GM12878 (cell line): Measurements from ENCODE around the gene PLAAT5. TPM values are rescaled to one million over a fixed set of nuclear protein-coding genes. Genes with fewer than 3 reads are reported as not detected.
"Not testable (repeated sequence)": the region's sequence is repeated elsewhere in the genome, so short reads cannot be mapped to it uniquely, and the experiment has no call there.

Source experiments
- ATAC-seq: fragments of 200-7000 bp; cut with Tn5 transposase; 3 replicates; pipeline ENCODE4 v1.9.1; 2020; ENCODE audit warnings: mild to moderate bottlenecking, moderate library complexity
- BruUV-seq: library from RNA; stranded (reverse); fragments of 400-500 nt; replicated peaks from 2 replicates; lab custom pipeline; 2021; lab: Mats Ljungman, UMichigan
- CTCF ChIA-PET: fragments of 300-600 bp; sonication (Branson Sonifier 250); formaldehyde crosslinking; extraction: SDS; loops from one replicate; lab custom pipeline; 2021; ENCODE audit warnings: inconsistent platforms; lab: Yijun Ruan, JAX
- POLR2A ChIA-PET: fragments of 350-600 bp; formaldehyde crosslinking; extraction: SDS; loops from one replicate; lab custom pipeline; 2021; ENCODE audit warnings: inconsistent platforms; lab: Charles Lee
- RAD21 ChIA-PET: fragments of 300-600 bp; sonication (Branson Sonifier 250); formaldehyde crosslinking; loops from one replicate; lab custom pipeline; 2023; ENCODE audit warnings: antibody characterized with exemption; ENCODE audit not compliant: unreplicated experiment; lab: Charles Lee
- SMC1A ChIA-PET: fragments of 300-600 bp; sonication (Branson Sonifier 250); formaldehyde crosslinking; loops from one replicate; lab custom pipeline; 2023; ENCODE audit not compliant: unreplicated experiment, uncharacterized antibody; lab: Charles Lee
- DNase-seq: peaks from one replicate; pipeline ENCODE4 v3.0.0-alpha.2; 2011; ENCODE audit warnings: low read depth, low spot score
- FAIRE-seq: peaks from 3 replicates; lab custom pipeline; 2011; peaks lifted over from hg19 to GRCh38; lab: Jason Lieb, UNC
- H2AFZ ChIP-seq: 2 replicates; pipeline ENCODE4 v1.6.0; 2011; ENCODE audit warnings: low read depth, low read length, control low read depth; ENCODE audit not compliant: control insufficient read depth
- H3K27ac ChIP-seq: 2 replicates; pipeline ENCODE4 v1.5.1; 2011; ENCODE audit warnings: control low read depth; ENCODE audit not compliant: control insufficient read depth, insufficient read depth
- H3K27me3 ChIP-seq, 2 experiments: replicated peaks in 1 of 2; 2 replicates each; pipeline versions ENCODE4 v1.6.0 to v1.6.1; 2011; ENCODE audit warnings: low read length in 1 of 2; ENCODE audit not compliant: control insufficient read depth in 2 of 2, insufficient read depth in 2 of 2
- H3K36me3 ChIP-seq, 2 experiments: 2 replicates each; pipeline ENCODE4 v1.5.1; 2011; ENCODE audit warnings: low read length in 1 of 2; ENCODE audit not compliant: control insufficient read depth in 2 of 2, insufficient read depth in 2 of 2
- H3K4me1 ChIP-seq: 2 replicates; pipeline ENCODE4 v1.6.1; 2011; ENCODE audit warnings: mild to moderate bottlenecking, low read length, moderate library complexity, mixed read lengths; ENCODE audit not compliant: control insufficient read depth, insufficient read depth
- H3K4me2 ChIP-seq: 2 replicates; pipeline ENCODE4 v1.6.0; 2011; ENCODE audit warnings: control low read depth; ENCODE audit not compliant: control insufficient read depth, insufficient read depth
- H3K4me3 ChIP-seq: fragments of 200-600 bp; sonication (generic); 2 replicates; pipeline ENCODE4 v1.5.1; 2016
- H3K79me2 ChIP-seq: 2 replicates; pipeline ENCODE4 v1.6.0; 2011; ENCODE audit warnings: low read length; ENCODE audit not compliant: control insufficient read depth, insufficient read depth
- H3K9ac ChIP-seq: 2 replicates; pipeline ENCODE4 v1.8.0; 2011; ENCODE audit warnings: low read length, control low read depth, mixed read lengths; ENCODE audit not compliant: control insufficient read depth, insufficient read depth
- H3K9me3 ChIP-seq: replicated peaks from 3 replicates; pipeline ENCODE4 v1.5.1; 2011; ENCODE audit warnings: mild to moderate bottlenecking, low read length; ENCODE audit not compliant: control insufficient read depth, insufficient read depth
- H4K20me1 ChIP-seq: 2 replicates; pipeline ENCODE4 v1.6.0; 2011; ENCODE audit not compliant: control insufficient read depth, insufficient read depth
- EP300 ChIP-seq, 2 experiments: fragments of 150-350 bp in 1 of 2; IDR thresholded peaks; 2 replicates each; pipeline ENCODE4 v1.6.1; 2011 to 2012; ENCODE audit warnings: low read depth in 2 of 2, low read length in 2 of 2, borderline replicate concordance in 1 of 2, improper control_type of control experiment in 1 of 2, inconsistent platforms in 1 of 2; ENCODE audit not compliant: control insufficient read depth in 1 of 2
- ESRRA ChIP-seq: IDR thresholded peaks from 2 replicates; pipeline ENCODE4 v1.6.1; 2012; ENCODE audit warnings: mild to moderate bottlenecking, low read length, improper control_type of control experiment
- IKZF2 ChIP-seq, 2 experiments: fragments of 450-650 bp; IDR thresholded peaks; 2 replicates each; pipeline ENCODE4 v1.6.1; 2017; ENCODE audit warnings: mild to moderate bottlenecking in 2 of 2, moderate library complexity in 2 of 2
- NR2F1 ChIP-seq: fragments of 450-650 bp; conservative IDR thresholded peaks from 2 replicates; pipeline ENCODE4 v1.6.1; 2017; ENCODE audit warnings: mild to moderate bottlenecking
- PKNOX1 ChIP-seq: fragments of 450-650 bp; IDR thresholded peaks from 2 replicates; pipeline ENCODE4 v1.6.1; 2016; ENCODE audit warnings: mild to moderate bottlenecking
- POU2F2 ChIP-seq: IDR thresholded peaks from 3 replicates; pipeline ENCODE4 v1.6.1; 2011; ENCODE audit warnings: low read depth, mild to moderate bottlenecking, low read length, borderline replicate concordance
- RUNX3 ChIP-seq: IDR thresholded peaks from 2 replicates; pipeline ENCODE4 v1.6.1; 2012; ENCODE audit warnings: low read length, inconsistent platforms
- YY1 ChIP-seq: IDR thresholded peaks from 2 replicates; pipeline ENCODE4 v1.6.1; 2011; ENCODE audit warnings: low read depth, mild to moderate bottlenecking, low read length
- WGBS: methylation state at CpG from one replicate; pipeline ENCODE4 v1.1.6; 2016; ENCODE audit warnings: low lambda C conversion rate; ENCODE audit not compliant: insufficient replicate concordance, insufficient coverage; ENCODE audit errors: missing lambda C conversion rate; 5-methylcytosine and 5-hydroxymethylcytosine counted together
- in situ Hi-C: fragments of 300-500 bp; cut with MboI; formaldehyde crosslinking; loops from 9 replicates; pipeline ENCODE4 v1.14.3; 2018; ENCODE audit warnings: mixed read lengths
- intact Hi-C: fragments of 100-400 bp; cut with micrococcal nuclease; formaldehyde crosslinking; loops from one replicate; pipeline ENCODE4 v1.14.2; 2022; ENCODE audit not compliant: unreplicated experiment
- polyA plus RNA-seq, 11 experiments: library from polyadenylated mRNA; depleted of rRNA in 4 of 11; unstranded in 6 of 11; stranded (reverse) in 5 of 11; fragments of >200 nt; fragmentation: Nextera tagmentation in 4 of 11; fragmentation: Illumina TruSeq in 1 of 11; extraction: Ambion mirVana in 4 of 11; extraction: Trizol in 1 of 11; gene quantifications; 1 replicate in 1 of 11; 2 replicates in 10 of 11; pipeline versions ENCODE4 v1.2.1 to v1.2.3, GENCODE V29; 2011 to 2016; ENCODE audit warnings: inconsistent platforms in 2 of 11, missing spikeins in 2 of 11, low read depth in 1 of 11
- total RNA-seq, 4 experiments: library from RNA; depleted of rRNA in 3 of 4; stranded (reverse); fragments of >200 nt in 3 of 4; fragmentation: Illumina TruSeq in 1 of 4; extraction: Trizol in 1 of 4; gene quantifications; 2 replicates each; pipeline versions ENCODE4 v1.2.1 to v1.2.3, GENCODE V29; 2013 to 2021

The PLAAT5 gene
- total and polyA plus RNA-seq, 10 of the 15 experiments (the other 5 are each of a cell fraction or from before 2014, with no cell fraction given), result not detected

GRCh38 chr11:63531074-63531792 lies 40.3 kb upstream of the PLAAT5 start:
- ChIA-PET CTCF (interaction anchor here (1.5 to 3.2 kb wide), 3 partner anchors 24 to 132 kb away, joined by 3 to 9 read pairs (median 7); no protein-coding TSS in a partner anchor), SMC1A (interaction anchor here (0.8 to 1.9 kb wide), 2 partner anchors 16 to 52 kb away, joined by 3 read pairs; no protein-coding TSS in a partner anchor), RAD21 (interaction anchor here (2.2 kb wide), 1 partner anchor 36 kb away, joined by 7 read pairs; no protein-coding TSS in a partner anchor)
- H3K27me3 ChIP-seq, H3K4me3 ChIP-seq, H2AFZ ChIP-seq, BruUV-seq, in situ Hi-C loops, H3K4me2 ChIP-seq, H3K27ac ChIP-seq, H3K36me3 ChIP-seq, POLR2A ChIA-PET, intact Hi-C loops, H3K9ac ChIP-seq, H3K79me2 ChIP-seq, H4K20me1 ChIP-seq, H3K9me3 ChIP-seq: not testable (repeated sequence)
- peak; percentile 44 for FAIRE-seq
- DNase-seq, result peak; percentile 44
- peaks cover 25% of the 10 kb centered on the region for H3K4me1 ChIP-seq
- TF ChIP-seq IKZF2 (IDR thresholded peaks at IDR 0.05) (0 out of 4 replicates have a peak, but pooled peaks of 1 of the 2 experiments have one; percentile 20), POU2F2 (peak; percentile 81; the same call in 2 of the 3 replicates), ESRRA (peak; percentile 73; the same call in 1 of the 2 replicates), EP300 (IDR thresholded peaks at IDR 0.05; ENCODE audit: borderline replicate concordance in 1 of 2, control insufficient read depth in 1 of 2, low read depth in 2 of 2, low read length in 2 of 2) (0 out of 4 replicates have a peak, but pooled peaks of 1 of the 2 experiments have one; percentile 17), RUNX3 (peak; percentile 87), PKNOX1 (0 out of 2 replicates have a peak, but pooled peaks have one; percentile 20), YY1 (peak; percentile 55; the same call in 1 of the 2 replicates), NR2F1 (peak; percentile 43; the same call in 1 of the 2 replicates)
- 42% methylated on average over 4 of the region's 6 CpGs for WGBS
- ATAC-seq, result peak; percentile 80
